Measurements from ENCODE around the gene CNOT6L.

- no peak for TF ChIP-seq SP1 (IDR thresholded peaks at IDR 0.05)
- no peak for TF ChIP-seq CTBP1 (IDR thresholded peaks at IDR 0.05; ENCODE audit: borderline replicate concordance)
- no peak for TF ChIP-seq FOXM1 (IDR thresholded peaks at IDR 0.05; ENCODE audit: borderline replicate concordance)
- no peak for TF ChIP-seq ZNF384 (IDR thresholded peaks at IDR 0.05)
- TF ChIP-seq BHLHE40 (IDR thresholded peaks at IDR 0.05; ENCODE audit: borderline replicate concordance), result no peak
- no peak for TF ChIP-seq L3MBTL2 (conservative IDR thresholded peaks at IDR 0.05)
- TF ChIP-seq LEF1 (IDR thresholded peaks at IDR 0.05; ENCODE audit: borderline replicate concordance), result no peak
- no peak for TF ChIP-seq TARDBP (IDR thresholded peaks at IDR 0.05)
- no peak for TF ChIP-seq FOXK2 (IDR thresholded peaks at IDR 0.05)
- TF ChIP-seq HDGF (IDR thresholded peaks at IDR 0.05; ENCODE audit: borderline replicate concordance), result no peak
- no peak for TF ChIP-seq FOXA1 (IDR thresholded peaks at IDR 0.05)
- TF ChIP-seq ELF4 (IDR thresholded peaks at IDR 0.05), result no peak
- no peak for TF ChIP-seq SUZ12 (IDR thresholded peaks at IDR 0.05)
- no peak for TF ChIP-seq NFRKB (IDR thresholded peaks at IDR 0.05)
These were observed 30.3 kb upstream of the CNOT6L start for GRCh38 chr4:77849278-77849965.
